Measurements from ENCODE around the gene STXBP5.
"Not testable (repeated sequence)": the region's sequence is repeated elsewhere in the genome, so short reads cannot be mapped to it uniquely, and the experiment has no call there.

Gene STXBP5

DNA sequence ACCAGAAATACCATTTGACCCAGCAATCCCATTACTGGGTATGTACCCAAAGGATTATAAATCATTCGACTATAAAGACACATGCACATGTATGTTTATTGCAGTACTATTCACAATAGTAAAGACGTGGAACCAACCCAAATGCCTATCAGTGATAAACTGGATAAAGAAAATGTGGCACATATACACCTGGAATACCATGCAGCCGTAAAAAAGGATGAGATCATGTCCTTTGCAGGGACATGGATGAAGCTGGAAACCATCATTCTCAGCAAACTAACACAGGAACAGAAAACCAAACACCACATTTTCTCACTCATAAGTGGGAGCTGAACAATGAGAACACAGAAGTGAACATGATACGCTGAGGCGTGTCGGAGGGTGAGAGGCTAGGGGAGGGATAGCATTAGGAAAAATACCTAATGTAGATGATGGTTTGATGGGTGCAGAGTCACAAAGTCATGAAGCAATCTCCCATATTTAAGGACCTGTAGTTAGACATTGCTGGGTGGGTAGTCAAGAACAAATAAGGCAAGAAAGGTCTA, 50.8 kb downstream of the STXBP5 start:
- not testable (repeated sequence) for DNase-seq

DNA sequence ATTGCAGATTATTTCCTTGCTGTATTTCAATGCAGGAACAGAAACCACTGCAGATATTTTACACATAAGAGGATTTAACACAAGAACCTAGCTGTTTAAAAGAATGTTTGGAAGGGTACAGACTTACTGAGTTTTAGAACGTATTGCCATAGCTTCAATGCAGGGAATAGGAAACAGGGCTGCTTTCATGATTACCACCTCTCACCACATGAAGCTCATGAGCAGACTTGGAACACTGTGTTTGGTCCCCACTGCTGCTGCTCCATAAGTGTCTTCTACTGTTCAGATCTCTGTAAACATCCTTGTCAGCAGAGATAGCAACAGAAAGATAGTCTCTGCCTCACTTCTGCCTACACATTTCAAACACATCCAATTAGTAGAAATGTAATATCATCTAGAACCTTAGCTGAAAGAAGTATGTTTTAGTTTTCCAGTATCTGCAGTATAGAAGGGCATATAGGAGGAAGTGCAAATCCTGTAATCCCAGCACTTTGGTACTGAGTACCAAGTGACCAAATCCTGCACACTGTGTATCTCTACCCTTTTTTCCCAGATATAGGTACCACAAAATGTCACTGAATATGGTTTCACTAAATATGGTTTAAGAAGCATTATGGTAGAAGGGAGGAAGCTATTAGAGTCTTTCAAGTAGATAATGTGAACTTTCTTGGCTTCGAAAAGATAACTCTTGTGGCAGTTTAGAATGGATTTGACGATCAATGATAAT, 51.9 kb downstream of the STXBP5 start:
- no peak for DNase-seq

- DNase-seq = no peak
Measured at GRCh38 chr6:147257760-147258159, 53.5 kb downstream of the STXBP5 start.

DNA sequence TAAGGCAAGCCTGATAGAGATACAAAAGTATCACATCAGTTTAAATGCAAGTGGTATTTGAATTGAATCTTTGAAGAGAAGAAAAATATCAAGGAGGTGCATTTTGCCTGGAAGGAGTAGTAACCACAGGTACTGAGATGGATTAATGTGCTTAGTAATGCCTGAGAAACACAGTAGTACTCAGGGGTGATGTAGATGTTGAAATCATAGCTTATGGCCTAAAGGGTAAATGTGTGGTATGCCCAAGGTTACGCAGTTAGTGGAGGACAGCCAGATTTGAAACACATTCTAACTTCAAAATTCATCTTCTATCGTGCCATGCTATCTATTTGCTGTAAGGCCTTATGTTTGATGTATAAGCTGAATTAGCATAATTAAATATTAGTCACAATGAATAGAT, 55.9 kb downstream of the STXBP5 start:
- no peak for DNase-seq

GRCh38 chr6:147262946-147263345, 58.7 kb downstream of the STXBP5 start:
- DNase-seq = no peak

DNA sequence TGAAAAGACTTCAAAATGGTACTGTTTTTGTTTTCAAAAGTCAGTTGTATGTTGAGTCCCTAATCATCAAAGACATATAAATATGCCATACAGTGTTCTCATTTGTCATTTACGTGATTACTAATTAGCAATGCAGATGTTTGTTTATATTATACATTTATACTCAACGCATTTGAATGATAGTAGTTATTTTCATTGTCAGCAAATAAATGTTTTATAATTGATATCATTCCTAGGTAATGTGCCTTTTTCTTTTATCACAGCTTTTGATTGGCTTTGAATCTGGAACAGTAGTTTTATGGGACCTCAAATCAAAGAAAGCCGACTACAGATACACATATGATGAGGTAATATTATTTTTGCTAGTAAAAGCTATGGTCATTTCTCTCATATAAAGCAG, 62.6 kb downstream of the STXBP5 start:
- DNase-seq = no peak

DNA sequence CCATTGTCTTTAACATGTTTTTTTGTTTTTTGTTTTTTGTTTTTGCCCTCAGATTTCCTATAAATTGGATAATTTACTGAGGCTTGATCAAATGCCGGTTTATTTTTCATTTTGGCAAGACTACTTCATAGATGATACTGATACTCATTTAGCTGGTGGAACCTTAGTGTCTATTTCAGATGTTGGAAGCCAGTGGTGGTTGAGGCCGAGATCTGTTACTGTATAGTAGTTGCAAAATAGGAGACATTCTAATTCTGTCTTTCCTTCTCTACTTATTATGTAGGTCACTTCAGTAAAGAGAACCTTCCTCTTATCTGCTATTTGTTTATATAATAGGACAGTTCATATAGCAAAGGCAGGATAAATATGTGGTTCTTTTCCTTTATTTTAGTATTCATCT, 63.4 kb downstream of the STXBP5 start:
- no peak for DNase-seq

- no peak for DNase-seq
Measured at GRCh38 chr6:147268254-147268653, 64.0 kb downstream of the STXBP5 start.

GRCh38 chr6:147274012-147274411, 69.8 kb downstream of the STXBP5 start:
- DNase-seq = no peak

DNA sequence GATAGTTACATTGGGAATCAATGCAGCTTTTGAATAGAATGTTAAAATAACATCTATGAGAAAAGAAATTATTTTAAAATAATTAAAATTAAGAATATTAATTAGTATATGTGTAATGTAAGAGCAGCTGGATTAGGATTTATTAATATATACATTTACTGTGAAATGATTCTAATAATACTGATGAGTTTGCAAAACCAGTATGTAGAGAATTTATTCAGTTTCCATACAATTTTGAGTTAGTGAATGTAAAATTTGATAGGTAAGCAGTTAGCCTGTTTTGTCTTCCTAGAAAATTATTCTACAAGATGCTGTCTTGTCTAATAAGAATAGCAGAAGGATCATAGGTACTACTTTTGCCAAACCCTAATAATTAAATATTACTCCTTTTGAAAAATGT, 70.6 kb downstream of the STXBP5 start:
- DNase-seq = no peak

- no peak for DNase-seq
Measured at GRCh38 chr6:147278891-147279290, 74.7 kb downstream of the STXBP5 start.

DNA sequence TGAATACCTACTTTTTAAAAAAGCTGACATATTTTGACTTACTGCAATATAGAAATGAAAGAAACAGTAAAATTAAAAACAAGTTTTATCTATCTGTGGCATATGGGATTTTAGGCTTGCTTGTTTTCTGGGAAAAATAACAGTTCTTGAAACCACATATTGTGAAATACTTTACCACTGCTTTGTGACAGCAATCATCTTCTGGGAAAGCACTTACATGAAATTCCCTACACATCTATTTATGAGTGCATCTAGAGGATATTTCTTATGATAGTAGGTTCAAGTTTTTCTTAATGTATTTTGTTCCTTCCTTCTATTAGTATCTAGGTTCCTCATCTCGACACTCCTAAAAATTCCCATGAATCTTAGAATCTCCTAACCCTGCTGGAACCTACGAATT, 75.2 kb downstream of the STXBP5 start:
- no peak for DNase-seq

- no peak for DNase-seq
Measured at GRCh38 chr6:147281895-147282565, 77.8 kb downstream of the STXBP5 start.

GRCh38 chr6:147282566-147282959, 78.3 kb downstream of the STXBP5 start:
- DNase-seq = no peak

GRCh38 chr6:147283460-147283859, 79.2 kb downstream of the STXBP5 start:
- no peak for DNase-seq

DNA sequence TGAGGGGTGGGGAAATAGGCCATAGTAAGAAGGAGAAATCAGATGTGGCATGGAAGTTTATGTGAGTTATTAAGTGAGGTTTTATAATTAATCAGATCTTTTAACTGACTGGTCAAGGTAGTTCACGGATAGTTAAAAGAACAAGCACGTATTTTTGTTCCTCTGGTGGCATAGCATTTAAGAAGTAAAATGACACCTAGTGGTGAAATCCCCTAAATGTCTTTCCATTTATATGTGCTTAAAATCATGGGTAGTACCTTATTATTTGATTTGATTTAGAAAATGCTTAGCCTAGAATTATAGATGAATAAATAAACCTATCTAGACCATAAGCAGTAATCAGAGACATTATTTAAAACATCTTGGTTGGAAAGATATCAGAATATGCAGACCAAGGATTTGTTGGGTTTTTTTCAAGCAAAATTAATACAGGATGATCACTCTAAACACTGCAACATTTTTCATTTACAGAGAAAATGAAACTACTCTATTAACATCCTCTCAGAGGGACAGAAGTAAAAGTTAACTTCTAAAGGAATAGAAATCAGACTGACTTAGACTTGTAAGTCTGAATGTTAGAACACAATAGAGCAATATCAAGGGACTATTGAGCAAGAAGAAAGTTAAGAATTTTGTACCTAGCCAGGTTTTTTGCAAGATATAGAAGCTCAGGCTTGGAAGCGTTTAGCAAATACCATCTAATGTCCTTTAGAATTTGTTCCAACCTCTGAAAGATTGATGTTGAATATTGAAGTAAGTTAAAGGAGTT, 81.1 kb downstream of the STXBP5 start:
- DNase-seq = no peak

- no peak for DNase-seq
Measured at GRCh38 chr6:147287869-147288271, 83.7 kb downstream of the STXBP5 start.

DNA sequence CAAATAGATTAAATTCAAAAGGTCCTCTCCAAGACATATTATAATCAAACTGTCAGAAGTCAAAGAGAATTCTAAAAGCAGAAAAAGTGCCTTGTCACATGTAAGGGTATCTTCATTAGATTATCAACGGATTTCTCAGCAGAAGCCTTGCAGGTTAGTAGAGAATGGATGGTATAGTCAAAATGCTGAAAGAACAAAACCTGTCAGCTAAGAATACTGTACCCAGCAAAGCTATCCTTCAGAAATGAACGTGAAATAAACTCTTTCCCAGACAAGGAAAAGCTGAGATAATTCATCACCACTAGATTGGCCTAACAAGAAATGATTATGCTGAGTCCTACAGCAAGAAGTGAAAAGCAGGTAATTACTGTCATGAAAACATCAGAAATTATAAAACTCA, 92.9 kb downstream of the STXBP5 start:
- no peak for DNase-seq

GRCh38 chr6:147297663-147298316, 93.6 kb downstream of the STXBP5 start:
- DNase-seq = no peak

GRCh38 chr6:147298461-147298860, 94.2 kb downstream of the STXBP5 start:
- DNase-seq = no peak

DNA sequence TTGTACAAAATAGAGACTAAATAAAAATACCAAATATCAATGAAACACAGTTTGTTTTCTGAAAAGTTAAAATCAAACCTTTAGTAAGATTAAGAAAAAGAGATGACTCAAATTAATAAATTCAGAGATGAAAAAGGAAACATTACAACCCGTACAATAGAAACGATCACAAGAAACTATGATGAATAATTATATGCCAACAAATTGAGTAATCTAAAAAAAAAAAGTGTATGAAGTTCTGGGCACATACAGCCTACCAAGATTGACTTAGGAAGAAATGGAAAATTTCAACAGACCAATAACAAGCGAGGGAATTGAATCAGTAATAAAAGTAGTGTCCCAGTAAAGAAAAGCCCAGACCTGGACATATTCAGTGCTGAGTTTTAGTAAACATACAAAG, 94.8 kb downstream of the STXBP5 start:
- no peak for DNase-seq

DNA sequence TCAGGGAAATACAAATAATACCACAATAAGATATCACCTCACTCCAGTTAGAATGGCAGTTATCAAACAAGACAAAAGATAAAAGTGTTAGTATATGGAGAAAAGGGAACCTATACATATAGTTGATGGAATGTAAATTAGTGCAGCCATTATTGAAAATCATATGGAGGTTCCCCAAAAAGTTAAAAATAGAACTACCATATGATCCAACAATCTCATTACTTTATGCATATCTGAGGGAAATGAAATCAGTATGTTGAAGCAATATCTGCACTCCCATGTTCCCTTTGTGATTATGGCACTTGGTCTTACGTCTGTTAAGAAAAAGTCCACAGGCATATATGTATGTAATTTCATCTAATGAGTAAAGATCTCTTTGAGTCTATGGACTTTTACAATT, 96.9 kb downstream of the STXBP5 start:
- no peak for DNase-seq

DNA sequence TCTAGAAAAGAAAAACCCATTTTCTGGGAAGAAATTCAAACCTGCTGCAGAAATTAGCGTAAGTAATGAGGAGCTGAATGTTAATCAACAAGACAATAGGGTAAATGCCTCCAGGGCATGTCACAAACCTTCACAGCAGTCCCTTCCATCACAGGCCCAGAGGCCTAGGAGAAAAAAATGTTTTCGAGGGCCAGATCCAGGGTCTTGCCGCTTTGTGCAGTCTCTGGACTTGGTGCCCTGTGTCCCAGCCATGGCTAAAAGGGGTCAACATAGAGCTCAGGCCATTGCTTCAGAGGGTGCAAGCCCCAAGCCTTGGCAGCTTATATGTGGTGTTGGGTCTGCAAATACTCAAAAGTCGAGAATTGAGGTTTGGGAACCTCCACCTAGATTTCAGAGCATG, 99.8 kb downstream of the STXBP5 start:
- no peak for DNase-seq

All from activated CD4-positive, alpha-beta T cell treated with anti-CD3 and anti-CD28 coated beads for 1 hour (primary cell).